Prostate gland (tissue), 1 donor: ENCODE measurements around the gene PLA2R1.

Experiments used
- POLR2A ChIP-seq: fragments of 450-650 bp; IDR thresholded peaks from one replicate; pipeline ENCODE4 v1.6.1; 2016; ENCODE audit warnings: antibody characterized with exemption, mild to moderate bottlenecking
- POLR2AphosphoS5 ChIP-seq: sonication (generic); formaldehyde crosslinking; IDR thresholded peaks from one replicate; pipeline ENCODE4 v1.6.1; 2017; ENCODE audit warnings: antibody characterized with exemption

DNA sequence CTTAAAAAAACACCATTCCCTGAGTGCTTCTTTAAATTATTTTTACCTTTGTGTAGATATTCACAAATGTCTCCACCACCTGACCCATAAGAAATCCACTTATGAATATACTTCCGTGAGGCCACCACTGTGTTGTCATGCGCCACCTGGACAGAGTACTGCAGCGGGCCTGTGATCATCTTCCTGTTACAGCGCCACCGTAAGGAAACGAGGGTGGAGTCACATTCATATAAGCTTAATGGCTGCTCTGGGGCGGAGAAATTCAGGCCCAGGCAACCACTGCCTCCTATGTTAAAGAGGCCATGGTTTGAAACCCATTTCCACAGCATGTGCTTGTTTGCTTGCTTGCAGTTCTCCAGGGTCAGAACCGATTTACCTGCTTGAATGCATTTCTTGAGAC lies 17.7 kb downstream of the PLA2R1 start:
- TF ChIP-seq POLR2AphosphoS5 (no peak), POLR2A (no peak)
